ENCODE measurements around the gene TBC1D1. TPM values are rescaled to one million over a fixed set of nuclear protein-coding genes. Genes with fewer than 3 reads are reported as not detected.

The TBC1D1 gene
- total RNA-seq, 1 donor from 2014 or later = 133 TPM

DNA sequence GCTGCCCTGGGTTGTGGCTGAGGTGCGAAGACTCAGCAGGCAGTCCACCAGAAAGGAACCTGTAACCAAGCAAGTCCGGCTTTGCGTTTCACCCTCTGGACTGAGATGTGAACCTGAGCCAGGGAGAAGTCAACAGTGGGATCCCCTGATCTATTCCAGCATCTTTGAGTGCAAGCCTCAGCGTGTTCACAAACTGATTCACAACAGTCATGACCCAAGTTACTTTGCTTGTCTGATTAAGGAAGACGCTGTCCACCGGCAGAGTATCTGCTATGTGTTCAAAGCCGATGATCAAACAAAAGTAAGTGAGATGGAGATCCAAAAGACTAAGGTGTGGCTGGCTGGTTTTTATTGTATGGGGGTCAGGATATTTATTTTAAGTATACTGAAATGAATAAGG, 11.3 kb downstream of the TBC1D1 start:
- Histone ChIP-seq H3K27me3 (ENCODE audit: control insufficient read depth, insufficient read depth, low read length) (peaks cover 2% of the 10 kb centered on the region), H3K36me3 (ENCODE audit: control insufficient read depth, insufficient read depth, low read length) (no peaks in the 10 kb centered on the region), H3K4me3 (ENCODE audit: low read depth, low read length) (no peak overlapping the region)
- no peak for DNase-seq (ENCODE audit: low read depth)
- no peak for TF ChIP-seq CTCF (IDR thresholded peaks at IDR 0.05; ENCODE audit: insufficient read depth, low read length, poor library complexity, severe bottlenecking)

DNA sequence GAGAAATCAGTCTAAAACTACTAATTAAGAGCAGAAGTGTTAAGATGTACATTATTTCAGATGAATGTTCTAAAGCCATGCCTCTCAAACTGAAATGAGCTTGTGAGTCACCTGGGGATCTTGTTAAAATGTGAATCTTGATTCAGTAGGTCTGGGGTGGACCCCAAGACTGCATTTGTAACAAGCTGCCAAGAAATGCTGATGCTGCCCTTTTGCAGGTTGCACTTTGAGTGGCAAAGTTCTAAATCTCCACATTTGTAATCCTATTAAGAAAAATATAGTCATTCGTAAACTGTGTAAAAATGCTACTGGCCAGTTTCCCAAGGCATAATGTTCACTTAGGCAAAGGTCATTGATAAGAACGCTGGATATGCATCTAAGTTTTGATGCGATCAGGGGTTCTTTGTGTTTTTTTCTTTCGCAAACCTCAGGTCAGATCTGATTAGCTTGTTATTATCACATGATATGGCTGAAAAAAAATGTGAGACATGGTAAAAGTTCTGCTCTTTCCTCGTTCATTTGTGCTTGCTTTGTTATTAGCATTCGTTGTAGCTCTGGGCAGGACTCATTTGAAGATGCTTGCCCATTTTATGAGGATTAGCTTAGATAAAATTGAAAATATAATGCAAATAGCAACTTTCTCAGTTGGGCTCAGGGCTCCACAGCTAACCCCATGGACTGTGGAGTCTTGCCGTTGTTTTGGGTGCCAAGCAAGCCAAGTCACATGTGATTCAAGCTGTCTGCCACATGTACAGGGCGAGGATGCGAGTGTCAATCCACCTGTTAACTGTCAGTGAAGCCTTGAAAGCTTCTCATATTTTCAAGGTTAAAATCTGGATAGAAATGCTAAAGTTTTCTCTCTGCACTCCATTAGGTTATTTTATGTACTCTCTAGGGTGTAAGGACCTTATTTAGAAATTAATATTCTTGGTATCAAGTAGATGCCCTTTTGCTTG, 12.1 kb downstream of the TBC1D1 start:
- TF ChIP-seq CTCF (IDR thresholded peaks at IDR 0.05; ENCODE audit: insufficient read depth, low read length, poor library complexity, severe bottlenecking) = no peak
- no peak overlapping the region for H3K4me3 ChIP-seq (ENCODE audit: low read depth, low read length)
- no peaks in the 10 kb centered on the region for H3K36me3 ChIP-seq (ENCODE audit: control insufficient read depth, insufficient read depth, low read length)
- no peak for DNase-seq (ENCODE audit: low read depth)
- peaks cover 2% of the 10 kb centered on the region for H3K27me3 ChIP-seq (ENCODE audit: control insufficient read depth, insufficient read depth, low read length)

GRCh38 chr4:37903901-37904300, 13.0 kb downstream of the TBC1D1 start:
- Histone ChIP-seq H3K27me3 (ENCODE audit: control insufficient read depth, insufficient read depth, low read length) (no peaks in the 10 kb centered on the region), H3K36me3 (ENCODE audit: control insufficient read depth, insufficient read depth, low read length) (no peaks in the 10 kb centered on the region), H3K4me3 (ENCODE audit: low read depth, low read length) (no peak overlapping the region)
- no peak for DNase-seq (ENCODE audit: low read depth)
- TF ChIP-seq CTCF (IDR thresholded peaks at IDR 0.05; ENCODE audit: insufficient read depth, low read length, poor library complexity, severe bottlenecking) = no peak

GRCh38 chr4:37904824-37905223, 13.9 kb downstream of the TBC1D1 start:
- Histone ChIP-seq H3K27me3 (ENCODE audit: control insufficient read depth, insufficient read depth, low read length) (no peaks in the 10 kb centered on the region), H3K36me3 (ENCODE audit: control insufficient read depth, insufficient read depth, low read length) (no peaks in the 10 kb centered on the region), H3K4me3 (ENCODE audit: low read depth, low read length) (no peak overlapping the region)
- no peak for TF ChIP-seq CTCF (IDR thresholded peaks at IDR 0.05; ENCODE audit: insufficient read depth, low read length, poor library complexity, severe bottlenecking)
- DNase-seq (ENCODE audit: low read depth) = no peak

DNA sequence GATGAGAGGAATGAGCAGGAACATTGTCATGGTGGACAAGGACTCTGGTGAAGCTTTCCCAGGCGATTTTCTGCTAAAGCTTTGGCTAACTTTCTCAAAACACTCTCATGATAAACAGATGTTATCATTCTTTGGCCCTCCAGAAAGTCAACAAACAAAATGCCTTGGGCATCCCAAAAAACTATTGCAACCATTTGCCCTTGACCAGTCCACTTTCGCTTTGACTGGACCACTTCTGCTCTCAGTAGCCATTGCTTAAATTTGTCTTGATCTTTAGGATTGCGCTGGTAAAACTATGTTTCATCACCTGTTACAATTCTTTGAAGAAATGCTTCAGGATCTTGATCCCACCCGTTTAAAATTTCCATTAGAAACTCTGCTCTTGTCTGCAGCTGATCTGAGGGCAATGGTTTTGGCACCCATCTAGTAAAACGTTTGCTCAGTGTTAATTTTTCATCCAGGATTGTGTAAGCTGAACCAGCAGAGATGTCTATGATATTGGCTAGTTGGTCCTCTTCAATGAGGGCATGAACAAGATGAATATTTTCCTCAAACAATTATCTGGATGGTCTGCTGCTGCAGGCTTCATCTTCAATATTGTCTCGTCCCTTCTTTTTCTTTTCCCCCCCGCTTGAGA, 14.8 kb downstream of the TBC1D1 start:
- no peak for DNase-seq (ENCODE audit: low read depth)
- no peaks in the 10 kb centered on the region for H3K27me3 ChIP-seq (ENCODE audit: control insufficient read depth, insufficient read depth, low read length)
- no peaks in the 10 kb centered on the region for H3K36me3 ChIP-seq (ENCODE audit: control insufficient read depth, insufficient read depth, low read length)
- no peak overlapping the region for H3K4me3 ChIP-seq (ENCODE audit: low read depth, low read length)
- TF ChIP-seq CTCF (IDR thresholded peaks at IDR 0.05; ENCODE audit: insufficient read depth, low read length, poor library complexity, severe bottlenecking) = no peak
